Cardiac atrium fibroblast (primary cell): ENCODE measurements around the gene RPL41. TPM values are rescaled to one million over a fixed set of nuclear protein-coding genes. Genes with fewer than 3 reads are reported as not detected.

Experiments used
- total RNA-seq: library from RNA; depleted of rRNA; stranded (reverse); fragments of >200 nt; gene quantifications from 2 replicates; pipeline ENCODE4 v1.2.3, GENCODE V29; 2015

Gene RPL41
- 2,694 and 2,773 TPM in 2 replicates for total RNA-seq

GRCh38 chr12:56116267-56117081, at the start of gene RPL41:
TSS of gene RPL41 (plus strand) at chr12:56116633.

GRCh38 chr12:56079723-56080555, 36.5 kb upstream of the RPL41 start, which contains the start of gene ERBB3:
TSS of gene ERBB3 (plus strand) at chr12:56080165. CDS start at chr12:56080301, 136 bp downstream.

GRCh38 chr12:56104109-56104814, 12.2 kb upstream of the RPL41 start, which contains the start of gene PA2G4:
TSS of gene PA2G4 (plus strand) at chr12:56104559. CDS start at chr12:56104738, 179 bp downstream.

GRCh38 chr12:56117778-56118687, 1.6 kb downstream of the RPL41 start, which contains the start of gene ZC3H10:
TSS of gene ZC3H10 (plus strand) at chr12:56118266. CDS start at chr12:56120563, 2,297 bp downstream.

GRCh38 chr12:56127888-56128669, 11.6 kb downstream of the RPL41 start, which contains the start of gene ESYT1:
TSS of gene ESYT1 (plus strand) at chr12:56128267. CDS start at chr12:56128320, 53 bp downstream.

GRCh38 chr12:56152132-56152755, 35.8 kb downstream of the RPL41 start, which contains the start of gene MYL6B:
TSS of gene MYL6B (plus strand) at chr12:56152587. CDS start at chr12:56153919, 1,332 bp downstream.

GRCh38 chr12:56158029-56158925, 41.8 kb downstream of the RPL41 start, which contains the start of gene MYL6:
TSS of gene MYL6 (plus strand) at chr12:56158359. CDS start at chr12:56158402, 43 bp downstream.

Other genes with a start within 250 kb of the RPL41 start
- 36.5 and 36.8 TPM in 2 replicates for gene PYM1, start 188.7 kb upstream of the RPL41 start, total RNA-seq
- 22.4 and 34.2 TPM in 2 replicates for gene DGKA, start 185.5 kb upstream of the RPL41 start, total RNA-seq
- gene PMEL, start 150.6 kb upstream of the RPL41 start, total RNA-seq: 3.1 and 9.9 TPM in 2 replicates
- 16.8 and 26.2 TPM in 2 replicates for gene CDK2, start 149.8 kb upstream of the RPL41 start, total RNA-seq
- 54.9 and 61.6 TPM in 2 replicates for gene RAB5B, start 142.6 kb upstream of the RPL41 start, total RNA-seq
- 8.3 and 12.3 TPM in 2 replicates for gene SUOX, start 119.4 kb upstream of the RPL41 start, total RNA-seq
- gene IKZF4, start 95.6 kb upstream of the RPL41 start, total RNA-seq: 0.90 and 1.1 TPM in 2 replicates
- 2,251 and 2,313 TPM in 2 replicates for gene RPS26, start 74.7 kb upstream of the RPL41 start, total RNA-seq
- gene ERBB3, start 36.5 kb upstream of the RPL41 start, total RNA-seq: not detected in 2 replicates
- gene PA2G4, start 12.1 kb upstream of the RPL41 start, total RNA-seq: 72.4 and 89.7 TPM in 2 replicates
- gene ZC3H10, start 1.6 kb downstream of the RPL41 start, total RNA-seq: 1.1 and 1.8 TPM in 2 replicates
- gene ESYT1, start 11.6 kb downstream of the RPL41 start, total RNA-seq: 185 and 212 TPM in 2 replicates
- gene MYL6B, start 36.0 kb downstream of the RPL41 start, total RNA-seq: 66.6 and 114 TPM in 2 replicates
- 2,267 and 2,694 TPM in 2 replicates for gene MYL6, start 41.7 kb downstream of the RPL41 start, total RNA-seq
- 28.7 and 50.7 TPM in 2 replicates for gene SMARCC2, start 72.8 kb downstream of the RPL41 start, total RNA-seq
- gene RNF41, start 105.3 kb downstream of the RPL41 start, total RNA-seq: 165 and 167 TPM in 2 replicates
- 20.9 and 37.1 TPM in 2 replicates for gene NABP2, start 107.7 kb downstream of the RPL41 start, total RNA-seq
- not detected in 2 replicates for gene SLC39A5, start 113.4 kb downstream of the RPL41 start, total RNA-seq
- 28.3 and 41.0 TPM in 2 replicates for gene ANKRD52, start 141.8 kb downstream of the RPL41 start, total RNA-seq
- 5.6 and 7.3 TPM in 2 replicates for gene COQ10A, start 150.3 kb downstream of the RPL41 start, total RNA-seq
- gene CS, start 183.7 kb downstream of the RPL41 start, total RNA-seq: 71.7 and 119 TPM in 2 replicates
- 114 and 138 TPM in 2 replicates for gene CNPY2, start 199.4 kb downstream of the RPL41 start, total RNA-seq
- gene PAN2, start 217.4 kb downstream of the RPL41 start, total RNA-seq: 10.4 and 17.1 TPM in 2 replicates
- gene IL23A, start 222.3 kb downstream of the RPL41 start, total RNA-seq: 1.6 TPM in 1 of 2 replicates, not detected in the other
- gene STAT2, start 243.5 kb downstream of the RPL41 start, total RNA-seq: 62.2 and 62.5 TPM in 2 replicates
- gene APOF, start 246.2 kb downstream of the RPL41 start, total RNA-seq: not detected in 2 replicates